ENCODE measurements around the gene GALR2. TPM values are rescaled to one million over a fixed set of nuclear protein-coding genes. Genes with fewer than 3 reads are reported as not detected.

The GALR2 gene
- total and polyA plus RNA-seq, 9 of the 15 experiments (the other 6 are each of a cell fraction or from before 2014, with no cell fraction given): 0.34 TPM; not detected in 8

DNA sequence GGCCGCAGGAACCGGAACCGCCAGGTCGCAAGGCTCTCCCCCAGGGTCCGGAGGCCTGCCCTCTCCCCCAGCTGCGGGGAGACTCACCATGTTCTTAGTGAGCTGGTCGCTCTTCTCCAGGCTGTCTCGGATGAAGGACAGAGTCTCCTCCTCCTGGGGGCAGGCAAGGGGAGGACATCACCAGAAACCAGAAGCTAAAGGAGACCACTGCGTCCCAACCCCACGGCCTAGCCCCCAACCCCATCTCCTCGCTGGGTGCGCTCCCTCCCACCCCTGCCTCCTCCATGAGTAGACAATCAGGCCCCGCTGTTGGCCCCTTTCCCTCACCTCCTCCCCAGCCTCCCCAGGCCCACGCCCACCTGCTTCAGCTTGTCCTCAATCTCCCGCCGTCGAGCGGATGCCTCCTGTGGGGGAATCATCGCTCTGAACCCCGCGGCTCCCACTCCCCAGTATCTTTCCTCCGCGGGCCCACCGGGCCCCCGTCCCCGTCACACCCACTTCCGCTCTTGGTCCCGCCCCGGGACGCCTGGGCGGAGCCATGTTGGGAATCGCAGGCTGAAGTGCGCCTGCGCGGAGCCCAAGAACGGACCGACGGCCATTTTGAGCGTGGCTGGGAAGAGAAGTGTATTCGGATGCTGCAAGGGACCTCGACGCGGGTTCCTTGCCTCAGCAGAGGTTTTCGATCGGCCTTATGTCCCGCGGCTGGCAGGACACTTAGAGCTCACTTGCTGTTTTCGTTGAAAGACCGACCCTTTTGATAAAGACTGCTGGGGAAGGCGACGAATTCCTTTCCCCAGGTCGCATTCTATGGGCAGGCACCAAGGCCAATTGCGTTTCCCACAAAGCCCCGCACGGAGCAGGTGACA lies 28.9 kb downstream of the GALR2 start, which contains the start of gene EXOC7 (continued):
- TF ChIP-seq, protein P1, sequence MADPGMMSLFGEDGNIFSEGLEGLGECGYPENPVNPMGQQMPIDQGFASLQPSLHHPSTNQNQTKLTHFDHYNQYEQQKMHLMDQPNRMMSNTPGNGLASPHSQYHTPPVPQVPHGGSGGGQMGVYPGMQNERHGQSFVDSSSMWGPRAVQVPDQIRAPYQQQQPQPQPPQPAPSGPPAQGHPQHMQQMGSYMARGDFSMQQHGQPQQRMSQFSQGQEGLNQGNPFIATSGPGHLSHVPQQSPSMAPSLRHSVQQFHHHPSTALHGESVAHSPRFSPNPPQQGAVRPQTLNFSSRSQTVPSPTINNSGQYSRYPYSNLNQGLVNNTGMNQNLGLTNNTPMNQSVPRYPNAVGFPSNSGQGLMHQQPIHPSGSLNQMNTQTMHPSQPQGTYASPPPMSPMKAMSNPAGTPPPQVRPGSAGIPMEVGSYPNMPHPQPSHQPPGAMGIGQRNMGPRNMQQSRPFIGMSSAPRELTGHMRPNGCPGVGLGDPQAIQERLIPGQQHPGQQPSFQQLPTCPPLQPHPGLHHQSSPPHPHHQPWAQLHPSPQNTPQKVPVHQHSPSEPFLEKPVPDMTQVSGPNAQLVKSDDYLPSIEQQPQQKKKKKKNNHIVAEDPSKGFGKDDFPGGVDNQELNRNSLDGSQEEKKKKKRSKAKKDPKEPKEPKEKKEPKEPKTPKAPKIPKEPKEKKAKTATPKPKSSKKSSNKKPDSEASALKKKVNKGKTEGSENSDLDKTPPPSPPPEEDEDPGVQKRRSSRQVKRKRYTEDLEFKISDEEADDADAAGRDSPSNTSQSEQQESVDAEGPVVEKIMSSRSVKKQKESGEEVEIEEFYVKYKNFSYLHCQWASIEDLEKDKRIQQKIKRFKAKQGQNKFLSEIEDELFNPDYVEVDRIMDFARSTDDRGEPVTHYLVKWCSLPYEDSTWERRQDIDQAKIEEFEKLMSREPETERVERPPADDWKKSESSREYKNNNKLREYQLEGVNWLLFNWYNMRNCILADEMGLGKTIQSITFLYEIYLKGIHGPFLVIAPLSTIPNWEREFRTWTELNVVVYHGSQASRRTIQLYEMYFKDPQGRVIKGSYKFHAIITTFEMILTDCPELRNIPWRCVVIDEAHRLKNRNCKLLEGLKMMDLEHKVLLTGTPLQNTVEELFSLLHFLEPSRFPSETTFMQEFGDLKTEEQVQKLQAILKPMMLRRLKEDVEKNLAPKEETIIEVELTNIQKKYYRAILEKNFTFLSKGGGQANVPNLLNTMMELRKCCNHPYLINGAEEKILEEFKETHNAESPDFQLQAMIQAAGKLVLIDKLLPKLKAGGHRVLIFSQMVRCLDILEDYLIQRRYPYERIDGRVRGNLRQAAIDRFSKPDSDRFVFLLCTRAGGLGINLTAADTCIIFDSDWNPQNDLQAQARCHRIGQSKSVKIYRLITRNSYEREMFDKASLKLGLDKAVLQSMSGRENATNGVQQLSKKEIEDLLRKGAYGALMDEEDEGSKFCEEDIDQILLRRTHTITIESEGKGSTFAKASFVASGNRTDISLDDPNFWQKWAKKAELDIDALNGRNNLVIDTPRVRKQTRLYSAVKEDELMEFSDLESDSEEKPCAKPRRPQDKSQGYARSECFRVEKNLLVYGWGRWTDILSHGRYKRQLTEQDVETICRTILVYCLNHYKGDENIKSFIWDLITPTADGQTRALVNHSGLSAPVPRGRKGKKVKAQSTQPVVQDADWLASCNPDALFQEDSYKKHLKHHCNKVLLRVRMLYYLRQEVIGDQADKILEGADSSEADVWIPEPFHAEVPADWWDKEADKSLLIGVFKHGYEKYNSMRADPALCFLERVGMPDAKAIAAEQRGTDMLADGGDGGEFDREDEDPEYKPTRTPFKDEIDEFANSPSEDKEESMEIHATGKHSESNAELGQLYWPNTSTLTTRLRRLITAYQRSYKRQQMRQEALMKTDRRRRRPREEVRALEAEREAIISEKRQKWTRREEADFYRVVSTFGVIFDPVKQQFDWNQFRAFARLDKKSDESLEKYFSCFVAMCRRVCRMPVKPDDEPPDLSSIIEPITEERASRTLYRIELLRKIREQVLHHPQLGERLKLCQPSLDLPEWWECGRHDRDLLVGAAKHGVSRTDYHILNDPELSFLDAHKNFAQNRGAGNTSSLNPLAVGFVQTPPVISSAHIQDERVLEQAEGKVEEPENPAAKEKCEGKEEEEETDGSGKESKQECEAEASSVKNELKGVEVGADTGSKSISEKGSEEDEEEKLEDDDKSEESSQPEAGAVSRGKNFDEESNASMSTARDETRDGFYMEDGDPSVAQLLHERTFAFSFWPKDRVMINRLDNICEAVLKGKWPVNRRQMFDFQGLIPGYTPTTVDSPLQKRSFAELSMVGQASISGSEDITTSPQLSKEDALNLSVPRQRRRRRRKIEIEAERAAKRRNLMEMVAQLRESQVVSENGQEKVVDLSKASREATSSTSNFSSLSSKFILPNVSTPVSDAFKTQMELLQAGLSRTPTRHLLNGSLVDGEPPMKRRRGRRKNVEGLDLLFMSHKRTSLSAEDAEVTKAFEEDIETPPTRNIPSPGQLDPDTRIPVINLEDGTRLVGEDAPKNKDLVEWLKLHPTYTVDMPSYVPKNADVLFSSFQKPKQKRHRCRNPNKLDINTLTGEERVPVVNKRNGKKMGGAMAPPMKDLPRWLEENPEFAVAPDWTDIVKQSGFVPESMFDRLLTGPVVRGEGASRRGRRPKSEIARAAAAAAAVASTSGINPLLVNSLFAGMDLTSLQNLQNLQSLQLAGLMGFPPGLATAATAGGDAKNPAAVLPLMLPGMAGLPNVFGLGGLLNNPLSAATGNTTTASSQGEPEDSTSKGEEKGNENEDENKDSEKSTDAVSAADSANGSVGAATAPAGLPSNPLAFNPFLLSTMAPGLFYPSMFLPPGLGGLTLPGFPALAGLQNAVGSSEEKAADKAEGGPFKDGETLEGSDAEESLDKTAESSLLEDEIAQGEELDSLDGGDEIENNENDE (IDR thresholded peaks at IDR 0.05; ENCODE audit: low read depth, low read length): no peak
- TF ChIP-seq CCNT2 (IDR thresholded peaks at IDR 0.05; ENCODE audit: borderline replicate concordance, extremely low read depth, insufficient read length, low read depth, low read length) (no peak), ZC3H4 (CRISPR knock-in tag; IDR thresholded peaks at IDR 0.05; ENCODE audit: borderline replicate concordance) (no peak), ZNF143 (CRISPR knock-in tag; IDR thresholded peaks at IDR 0.05) (no peak), ARID1B (IDR thresholded peaks at IDR 0.05) (no peak), TEAD2 (tag; IDR thresholded peaks at IDR 0.05) (0 out of 2 replicates have a peak, but pooled peaks have one; percentile 9)
- TF ChIP-seq, protein P2, sequence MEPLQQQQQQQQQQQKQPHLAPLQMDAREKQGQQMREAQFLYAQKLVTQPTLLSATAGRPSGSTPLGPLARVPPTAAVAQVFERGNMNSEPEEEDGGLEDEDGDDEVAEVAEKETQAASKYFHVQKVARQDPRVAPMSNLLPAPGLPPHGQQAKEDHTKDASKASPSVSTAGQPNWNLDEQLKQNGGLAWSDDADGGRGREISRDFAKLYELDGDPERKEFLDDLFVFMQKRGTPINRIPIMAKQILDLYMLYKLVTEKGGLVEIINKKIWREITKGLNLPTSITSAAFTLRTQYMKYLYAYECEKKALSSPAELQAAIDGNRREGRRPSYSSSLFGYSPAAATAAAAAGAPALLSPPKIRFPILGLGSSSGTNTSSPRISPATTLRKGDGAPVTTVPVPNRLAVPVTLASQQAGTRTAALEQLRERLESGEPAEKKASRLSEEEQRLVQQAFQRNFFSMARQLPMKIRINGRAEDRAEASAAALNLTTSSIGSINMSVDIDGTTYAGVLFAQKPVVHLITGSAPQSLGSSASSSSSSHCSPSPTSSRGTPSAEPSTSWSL (CRISPR knock-in tag; IDR thresholded peaks at IDR 0.05; ENCODE audit: borderline replicate concordance): no peak
- TF ChIP-seq, protein P3, sequence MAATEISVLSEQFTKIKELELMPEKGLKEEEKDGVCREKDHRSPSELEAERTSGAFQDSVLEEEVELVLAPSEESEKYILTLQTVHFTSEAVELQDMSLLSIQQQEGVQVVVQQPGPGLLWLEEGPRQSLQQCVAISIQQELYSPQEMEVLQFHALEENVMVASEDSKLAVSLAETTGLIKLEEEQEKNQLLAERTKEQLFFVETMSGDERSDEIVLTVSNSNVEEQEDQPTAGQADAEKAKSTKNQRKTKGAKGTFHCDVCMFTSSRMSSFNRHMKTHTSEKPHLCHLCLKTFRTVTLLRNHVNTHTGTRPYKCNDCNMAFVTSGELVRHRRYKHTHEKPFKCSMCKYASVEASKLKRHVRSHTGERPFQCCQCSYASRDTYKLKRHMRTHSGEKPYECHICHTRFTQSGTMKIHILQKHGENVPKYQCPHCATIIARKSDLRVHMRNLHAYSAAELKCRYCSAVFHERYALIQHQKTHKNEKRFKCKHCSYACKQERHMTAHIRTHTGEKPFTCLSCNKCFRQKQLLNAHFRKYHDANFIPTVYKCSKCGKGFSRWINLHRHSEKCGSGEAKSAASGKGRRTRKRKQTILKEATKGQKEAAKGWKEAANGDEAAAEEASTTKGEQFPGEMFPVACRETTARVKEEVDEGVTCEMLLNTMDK (IDR thresholded peaks at IDR 0.05; ENCODE audit: borderline replicate concordance, insufficient read depth, low read depth, low read length, poor library complexity, severe bottlenecking): no peak

Data from K562 (cell line).